Psoas muscle (tissue), 8 donors: ENCODE results near the gene MYO1G. TPM values are rescaled to one million over a fixed set of nuclear protein-coding genes. Genes with fewer than 3 reads are reported as not detected.
"Not testable (repeated sequence)": the region's sequence is repeated elsewhere in the genome, so short reads cannot be mapped to it uniquely, and the experiment has no call there.

Experiments used
- ATAC-seq, 4 donors: fragments of 200-7000 bp; cut with Tn5 transposase; one replicate each; pipeline ENCODE4 v1.9.1; 2020; ENCODE audit warnings: moderate library complexity in 3 of 4, mild to moderate bottlenecking in 2 of 4
- DNase-seq, 2 donors: peaks; one replicate each; pipeline ENCODE4 v3.0.0-alpha.2; 2020
- H3K27ac ChIP-seq: fragments of 200-600 bp; one replicate; pipeline ENCODE4 v1.8.0; 2022
- H3K27me3 ChIP-seq, 3 donors: fragments of 200-600 bp in 1 of 3; one replicate each; pipeline versions ENCODE4 v1.6.1 to v1.8.0; 2013 to 2022; ENCODE audit warnings: low read length in 2 of 3, mild to moderate bottlenecking in 2 of 3, moderate library complexity in 1 of 3; ENCODE audit not compliant: insufficient read depth in 3 of 3
- H3K36me3 ChIP-seq, 2 donors: fragments of 200-600 bp in 1 of 2; one replicate each; pipeline versions ENCODE4 v1.6.1 to v1.8.0; 2013 to 2022; ENCODE audit warnings: low read depth in 1 of 2, mild to moderate bottlenecking in 1 of 2, moderate library complexity in 1 of 2; ENCODE audit not compliant: insufficient read depth in 1 of 2
- H3K4me1 ChIP-seq: fragments of 200-600 bp; one replicate; pipeline ENCODE4 v1.8.0; 2022
- H3K4me3 ChIP-seq: fragments of 200-600 bp; one replicate; pipeline ENCODE4 v1.8.0; 2022; ENCODE audit warnings: mild to moderate bottlenecking
- H3K9me3 ChIP-seq: fragments of 200-600 bp; one replicate; pipeline ENCODE4 v1.8.0; 2022
- WGBS, 3 donors: extraction: QIAGEN DNeasy Blood & Tissue Kit; methylation state at CpG; one replicate each; pipeline versions ENCODE4 v1.1.6 to v1.1.7; 2013; 5-methylcytosine and 5-hydroxymethylcytosine counted together
- intact Hi-C, 2 donors: fragments of 100-400 bp; cut with DNase I; formaldehyde crosslinking; loops; one replicate each; pipeline versions ENCODE4 v1.11.0 to v1.14.2; 2022
- polyA plus RNA-seq, 3 donors: library from polyadenylated mRNA; stranded (reverse); fragments of 200-250 nt; gene quantifications; one replicate each; pipeline ENCODE4 v1.2.3, GENCODE V29; 2013
- total RNA-seq, 4 donors: library from RNA; stranded (reverse); fragmentation: NEBNext Ultra II Directional in 2 of 4; extraction: Animal tissue kit (Norgen Biotek cat#: 25700) in 2 of 4; gene quantifications; one replicate each; pipeline versions ENCODE4 v1.2.1 to v1.2.4, GENCODE V29; 2021 to 2023
- TF ChIP-seq, protein P1 (sequence below): fragments of 200-600 bp; IDR thresholded peaks from one replicate; pipeline ENCODE4 v1.8.0; 2022; ENCODE audit warnings: antibody characterized with exemption
- donor health status: healthy with polysubstance abuse.
- donor health status: DM: no; HTN: no; CAD: no; lungs with moderate emphysema.
- donor health status: Bipolar disorder and iron deficiency.
- donor health status: healthy.
- donor health status: DM: yes; HTN: yes; CAD: no.
- donor health status: DM: no; HTN: no; CAD: no.
- donor health status: DM: no; HTN: no; CAD: no.
- donor health status: DM: yes; HTN: yes; CAD: no.

The MYO1G gene
- total and polyA plus RNA-seq, 7 donors: 0.11 to 1.9 (median 0.41) TPM

DNA sequence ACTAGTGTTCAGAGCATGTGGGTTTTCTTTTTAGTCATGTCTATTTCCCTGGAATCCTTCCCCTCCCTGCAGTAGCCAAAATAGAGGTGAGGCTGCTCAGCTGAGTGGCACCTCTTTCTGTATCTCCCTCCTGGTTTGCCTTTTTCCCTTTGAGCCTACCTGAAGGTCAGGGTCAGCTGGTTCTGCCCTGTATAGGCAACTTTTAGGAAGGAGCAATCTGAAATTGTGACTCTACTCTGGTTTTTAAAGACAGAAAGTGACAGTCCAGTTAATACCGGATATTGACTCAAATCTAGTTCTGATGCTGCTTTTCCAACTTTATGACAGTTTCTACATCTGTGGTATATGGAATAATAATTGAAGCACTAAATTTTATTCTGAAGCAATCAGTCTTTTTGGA, 47.2 kb upstream of the MYO1G start:
- Histone ChIP-seq H3K9me3 (no peaks in the 10 kb centered on the region), H3K27me3 (no peaks in the 10 kb centered on the region), H3K4me3 (no peak overlapping the region), H3K4me1 (no peaks in the 10 kb centered on the region), H3K36me3 (peaks cover 0 to 21% of the 10 kb centered on the region in 2 donors), H3K27ac (no peak overlapping the region)
- intact Hi-C loops: no loop called here
- TF ChIP-seq, protein P1, sequence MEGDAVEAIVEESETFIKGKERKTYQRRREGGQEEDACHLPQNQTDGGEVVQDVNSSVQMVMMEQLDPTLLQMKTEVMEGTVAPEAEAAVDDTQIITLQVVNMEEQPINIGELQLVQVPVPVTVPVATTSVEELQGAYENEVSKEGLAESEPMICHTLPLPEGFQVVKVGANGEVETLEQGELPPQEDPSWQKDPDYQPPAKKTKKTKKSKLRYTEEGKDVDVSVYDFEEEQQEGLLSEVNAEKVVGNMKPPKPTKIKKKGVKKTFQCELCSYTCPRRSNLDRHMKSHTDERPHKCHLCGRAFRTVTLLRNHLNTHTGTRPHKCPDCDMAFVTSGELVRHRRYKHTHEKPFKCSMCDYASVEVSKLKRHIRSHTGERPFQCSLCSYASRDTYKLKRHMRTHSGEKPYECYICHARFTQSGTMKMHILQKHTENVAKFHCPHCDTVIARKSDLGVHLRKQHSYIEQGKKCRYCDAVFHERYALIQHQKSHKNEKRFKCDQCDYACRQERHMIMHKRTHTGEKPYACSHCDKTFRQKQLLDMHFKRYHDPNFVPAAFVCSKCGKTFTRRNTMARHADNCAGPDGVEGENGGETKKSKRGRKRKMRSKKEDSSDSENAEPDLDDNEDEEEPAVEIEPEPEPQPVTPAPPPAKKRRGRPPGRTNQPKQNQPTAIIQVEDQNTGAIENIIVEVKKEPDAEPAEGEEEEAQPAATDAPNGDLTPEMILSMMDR: no peak
- 86 to 99% (median 97%) methylated on average over 1 of the region's 1 CpG for WGBS, 3 donors
- no peak for ATAC-seq
- DNase-seq: no peak

DNA sequence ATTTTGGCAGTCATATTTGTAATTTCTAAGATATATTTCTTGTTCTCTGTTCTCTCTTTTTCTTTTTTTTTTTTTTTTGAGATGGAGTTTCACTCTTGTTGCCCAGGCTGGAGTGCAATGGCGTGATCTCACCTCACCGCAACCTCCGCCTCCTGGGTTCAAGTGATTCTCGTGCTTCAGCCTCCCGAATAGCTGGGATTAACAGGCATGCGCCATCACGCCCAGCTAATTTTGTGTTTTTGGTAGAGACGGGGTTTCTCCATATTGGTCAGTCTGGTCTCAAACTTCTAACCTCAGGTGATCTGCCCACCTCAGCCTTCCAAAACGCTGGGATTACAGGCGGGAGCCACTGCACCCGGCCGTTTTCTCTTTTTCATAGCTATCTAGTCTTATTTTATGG, 46.7 kb upstream of the MYO1G start:
- H3K4me3 ChIP-seq, H3K27me3 ChIP-seq, H3K4me1 ChIP-seq, intact Hi-C loops, ATAC-seq, H3K9me3 ChIP-seq, H3K27ac ChIP-seq, DNase-seq: not testable (repeated sequence)
- 94 to 95% (median 95%) methylated on average over 12 of the region's 12 CpGs for WGBS, 3 donors
- peaks cover 0 to 21% of the 10 kb centered on the region in 2 donors for H3K36me3 ChIP-seq

DNA sequence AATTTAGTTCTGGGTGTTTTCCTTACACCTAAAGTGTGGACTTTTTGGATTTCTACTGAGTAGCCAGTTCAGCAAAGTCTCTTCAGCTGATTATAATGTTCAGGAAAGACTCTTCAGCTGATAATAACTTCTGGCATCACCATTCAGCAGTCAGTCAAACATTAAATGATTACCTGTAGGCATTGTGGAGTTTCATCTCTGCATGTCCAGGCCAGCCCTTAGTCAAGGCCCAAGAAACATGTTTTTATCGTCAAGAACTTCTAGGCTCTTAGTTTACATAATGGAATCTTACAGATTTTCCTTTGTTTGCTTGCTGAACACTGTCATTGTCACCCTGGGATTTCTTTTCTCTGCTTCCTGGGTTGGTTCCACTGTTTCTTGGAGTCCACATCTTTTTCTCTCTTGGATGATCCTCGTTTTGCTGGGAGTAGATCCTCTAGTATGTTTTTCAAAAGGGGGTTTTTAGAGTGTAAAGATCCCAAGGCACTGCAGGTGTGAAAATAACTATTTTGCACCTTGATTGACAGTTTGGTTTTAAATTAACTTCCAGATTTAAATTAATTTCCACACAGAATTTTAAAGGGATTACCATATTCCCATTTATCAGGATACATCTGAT, 45.4 kb upstream of the MYO1G start:
- no peaks in the 10 kb centered on the region for H3K9me3 ChIP-seq
- peaks cover 0 to 23% of the 10 kb centered on the region in 2 donors for H3K36me3 ChIP-seq
- no peak overlapping the region for H3K4me3 ChIP-seq
- WGBS, 3 donors: 95 to 100% (median 99%) methylated on average over 2 of the region's 2 CpGs
- no peak overlapping the region for H3K27ac ChIP-seq
- intact Hi-C loops: no loop called here
- no peak for DNase-seq
- no peak for ATAC-seq
- H3K27me3 ChIP-seq: no peaks in the 10 kb centered on the region
- TF ChIP-seq, protein P1: no peak
- H3K4me1 ChIP-seq: no peaks in the 10 kb centered on the region

DNA sequence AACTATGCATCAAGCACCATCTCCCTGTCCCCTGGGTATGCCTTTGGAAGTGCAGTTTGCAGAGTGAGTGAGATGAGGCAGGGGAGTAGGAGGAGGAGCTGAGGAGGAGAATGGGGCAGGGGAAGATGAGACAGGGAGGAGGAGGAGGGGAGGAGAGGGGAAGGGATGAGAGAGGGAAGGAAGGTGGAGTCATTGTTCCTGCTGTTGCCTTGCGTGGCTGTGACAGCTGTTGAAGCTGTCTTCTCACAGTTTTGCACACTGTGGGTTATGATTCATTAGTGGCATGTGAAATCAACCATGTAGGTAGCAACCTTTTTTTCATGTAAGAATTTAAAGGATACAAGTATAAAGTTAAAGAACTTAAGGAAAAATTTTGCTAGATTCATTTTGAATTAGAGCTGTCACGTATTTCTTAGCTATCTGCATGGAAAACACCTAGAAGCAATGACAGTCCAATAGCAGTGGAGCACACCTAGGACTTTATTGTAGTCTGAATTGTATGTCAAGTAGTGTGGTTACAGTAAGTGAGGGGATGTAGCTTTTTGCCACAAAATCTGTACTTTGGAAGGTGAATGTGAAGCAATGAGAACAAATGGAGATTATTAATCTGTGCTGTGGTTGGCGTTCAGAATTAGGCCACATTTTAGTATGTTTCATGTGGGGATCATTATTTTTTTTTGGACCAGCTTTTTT, 42.9 kb upstream of the MYO1G start:
- WGBS, 3 donors: 74 to 86% (median 80%) methylated on average over 3 of the region's 3 CpGs
- no peak for DNase-seq
- Histone ChIP-seq H3K4me1 (no peaks in the 10 kb centered on the region), H3K4me3 (no peak overlapping the region), H3K9me3 (no peaks in the 10 kb centered on the region), H3K27me3 (no peaks in the 10 kb centered on the region), H3K27ac (no peak overlapping the region), H3K36me3 (peaks cover 0 to 8% of the 10 kb centered on the region in 2 donors)
- TF ChIP-seq, protein P1: no peak
- peak in 1 of 4 donors; percentile 37 for ATAC-seq
- intact Hi-C loops: no loop called here

DNA sequence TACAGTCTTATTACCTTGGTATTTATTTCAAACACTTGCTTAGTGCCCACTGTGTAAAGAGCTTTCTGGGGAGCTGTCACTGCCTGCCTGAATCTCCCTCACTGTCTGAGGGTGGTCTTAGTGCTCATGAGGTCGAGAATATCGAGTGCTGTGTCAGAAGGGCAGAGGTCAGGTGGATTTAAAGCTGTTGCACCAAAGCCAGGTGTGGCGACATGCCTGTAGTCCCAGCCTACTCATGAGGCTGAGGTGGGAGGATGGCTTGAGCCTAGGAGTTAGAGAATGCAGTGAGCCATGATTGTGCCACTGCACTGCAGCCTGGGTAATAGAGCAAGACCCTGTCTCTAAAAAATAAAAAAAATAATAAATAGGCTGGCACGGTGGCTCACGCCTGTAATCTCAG, 42.1 kb upstream of the MYO1G start:
- H3K27me3 ChIP-seq: no peaks in the 10 kb centered on the region
- intact Hi-C loops: no loop called here
- no peaks in the 10 kb centered on the region for H3K4me1 ChIP-seq
- TF ChIP-seq, protein P1: no peak
- no peak overlapping the region for H3K27ac ChIP-seq
- no peaks in the 10 kb centered on the region for H3K9me3 ChIP-seq
- H3K4me3 ChIP-seq: no peak overlapping the region
- ATAC-seq (no peak), DNase-seq (no peak)
- H3K36me3 ChIP-seq: peaks cover 0 to 7% of the 10 kb centered on the region in 2 donors
- 71 to 75% (median 73%) methylated on average over 5 of the region's 5 CpGs for WGBS, 3 donors
